GM18508 (cell line): ENCODE measurements around the gene FARP2.
"Not testable (repeated sequence)": the region's sequence is repeated elsewhere in the genome, so short reads cannot be mapped to it uniquely, and the experiment has no call there.

Experiments used
- ATAC-seq: cut with Tn5 transposase; IDR thresholded peaks from one replicate; pipeline ENCODE4 v1.9.1; 2021; ENCODE audit warnings: moderate number of reproducible peaks; ENCODE audit not compliant: insufficient read depth, unreplicated experiment

FARP2 gene

DNA sequence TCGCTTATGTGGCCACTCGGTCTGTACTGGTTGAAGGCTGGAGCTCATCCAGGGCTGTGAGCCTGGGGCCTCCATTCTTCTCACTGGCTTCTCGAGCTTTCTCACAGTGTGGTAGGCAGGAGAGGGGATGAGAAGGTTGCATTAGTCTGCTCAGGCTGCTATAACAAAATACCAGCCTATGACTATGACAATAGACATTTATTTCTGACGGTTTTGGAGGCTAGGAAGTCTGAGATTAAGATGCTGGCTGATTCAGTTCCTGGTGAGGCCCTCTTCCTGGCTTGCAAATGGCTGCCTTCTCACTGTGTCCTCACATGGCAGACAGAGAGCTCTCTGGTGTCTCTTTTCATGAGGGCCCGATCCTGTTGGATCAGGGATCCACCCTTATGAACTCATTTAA is 158.5 kb downstream of the FARP2 start:
- ATAC-seq, result no peak

DNA sequence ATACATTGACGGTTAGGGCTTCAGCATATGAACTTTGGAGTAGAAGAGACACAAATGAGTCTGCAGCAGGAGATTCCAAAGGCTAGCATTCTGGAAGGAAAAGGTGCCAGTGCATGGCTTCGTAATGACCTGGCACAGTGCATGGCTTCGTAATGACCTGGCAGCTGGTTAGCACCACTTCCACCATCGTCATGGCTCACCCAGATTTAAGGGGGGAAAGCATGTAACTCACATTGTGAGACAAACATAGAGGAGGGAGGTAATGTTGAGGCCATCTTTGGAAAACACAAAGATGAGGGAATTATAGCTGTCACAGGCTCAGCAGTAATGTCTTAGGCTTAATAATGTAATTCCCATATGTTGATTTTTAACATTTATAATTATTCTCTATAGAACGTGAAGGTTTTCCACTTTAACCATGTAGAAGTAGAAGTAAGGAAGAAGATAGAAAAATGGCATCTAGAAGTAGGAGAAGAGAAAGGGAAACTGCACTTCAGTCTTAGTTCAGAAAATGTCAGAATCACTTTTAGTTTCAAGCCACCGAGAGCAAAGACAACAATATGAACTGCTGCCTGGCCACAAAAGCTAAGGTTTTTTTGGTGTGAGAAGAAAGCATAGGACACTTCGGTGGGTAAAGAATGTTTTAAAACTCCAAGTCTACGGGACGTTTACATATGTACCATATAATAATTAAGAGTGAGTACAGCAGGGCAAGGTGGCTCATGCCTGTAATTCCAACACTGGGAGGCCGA is 159.1 kb downstream of the FARP2 start:
- ATAC-seq, result no peak

DNA sequence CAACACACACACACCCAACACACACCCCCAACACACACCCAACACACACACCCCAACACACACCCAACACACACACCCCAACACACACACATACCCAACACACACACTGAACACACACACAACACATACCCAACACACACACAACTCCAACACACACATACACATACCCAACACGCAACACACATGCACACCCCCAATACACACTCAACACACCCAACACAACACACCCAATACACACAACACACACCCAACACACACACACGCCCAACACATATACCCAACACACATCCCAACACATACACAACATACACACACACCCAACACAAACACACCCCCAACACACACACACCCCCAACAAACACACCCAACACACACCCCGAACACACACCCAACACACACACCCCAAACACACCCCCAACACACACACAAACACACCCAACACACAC is 160.5 kb downstream of the FARP2 start:
- ATAC-seq, result no peak

DNA sequence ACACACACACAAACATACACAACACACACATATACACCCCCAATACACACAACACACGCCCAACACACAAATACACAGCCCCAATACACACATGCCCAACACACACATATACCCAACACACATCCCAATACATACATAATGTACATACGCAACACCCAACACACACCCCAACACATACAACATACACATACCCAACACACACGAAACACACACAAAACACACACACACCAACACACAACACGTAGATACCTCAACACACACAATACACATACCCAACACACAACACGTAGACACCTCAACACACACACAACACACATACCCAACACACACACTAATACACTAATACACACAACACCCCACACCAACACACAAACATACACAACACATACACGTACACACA is 161.2 kb downstream of the FARP2 start:
- no peak for ATAC-seq

DNA sequence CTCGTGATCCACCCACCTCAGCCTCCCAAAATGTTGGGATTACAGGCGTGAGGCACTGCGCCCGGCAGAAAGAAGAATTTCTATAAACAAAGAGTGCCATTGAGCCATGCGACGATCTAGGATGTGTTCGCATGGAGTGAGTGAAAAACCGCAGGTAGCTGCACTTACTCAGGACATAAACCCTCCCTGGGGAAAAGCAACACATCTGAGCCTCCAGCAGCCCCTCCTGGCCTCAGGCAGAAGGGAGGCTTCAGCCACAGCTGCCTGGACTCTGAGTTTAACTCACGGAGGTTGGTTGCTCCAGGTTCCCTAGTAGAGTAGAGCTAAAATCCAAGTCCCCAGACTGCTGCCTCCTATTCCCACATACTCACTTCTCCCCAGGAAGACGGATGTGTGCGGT is 163.6 kb downstream of the FARP2 start:
- no peak for ATAC-seq

DNA sequence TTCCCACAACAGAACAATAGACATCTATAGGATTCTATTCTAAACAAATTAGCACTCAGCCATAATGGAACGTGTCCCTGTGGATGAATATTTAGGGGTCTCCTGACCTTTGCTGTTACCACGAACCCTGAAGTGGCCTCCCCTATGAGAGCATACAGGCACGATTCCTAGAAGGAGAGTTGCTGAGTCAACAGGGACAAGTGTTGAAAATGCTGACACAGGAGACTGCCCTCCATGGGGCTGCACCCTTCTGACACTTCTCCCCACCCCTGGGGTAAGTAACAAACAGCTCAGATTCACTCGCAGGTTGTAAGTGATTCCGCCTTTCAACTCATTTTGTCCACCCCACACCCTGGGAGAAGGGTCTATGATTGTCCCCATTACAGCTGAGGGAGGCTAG is 166.4 kb downstream of the FARP2 start:
- no peak for ATAC-seq

DNA sequence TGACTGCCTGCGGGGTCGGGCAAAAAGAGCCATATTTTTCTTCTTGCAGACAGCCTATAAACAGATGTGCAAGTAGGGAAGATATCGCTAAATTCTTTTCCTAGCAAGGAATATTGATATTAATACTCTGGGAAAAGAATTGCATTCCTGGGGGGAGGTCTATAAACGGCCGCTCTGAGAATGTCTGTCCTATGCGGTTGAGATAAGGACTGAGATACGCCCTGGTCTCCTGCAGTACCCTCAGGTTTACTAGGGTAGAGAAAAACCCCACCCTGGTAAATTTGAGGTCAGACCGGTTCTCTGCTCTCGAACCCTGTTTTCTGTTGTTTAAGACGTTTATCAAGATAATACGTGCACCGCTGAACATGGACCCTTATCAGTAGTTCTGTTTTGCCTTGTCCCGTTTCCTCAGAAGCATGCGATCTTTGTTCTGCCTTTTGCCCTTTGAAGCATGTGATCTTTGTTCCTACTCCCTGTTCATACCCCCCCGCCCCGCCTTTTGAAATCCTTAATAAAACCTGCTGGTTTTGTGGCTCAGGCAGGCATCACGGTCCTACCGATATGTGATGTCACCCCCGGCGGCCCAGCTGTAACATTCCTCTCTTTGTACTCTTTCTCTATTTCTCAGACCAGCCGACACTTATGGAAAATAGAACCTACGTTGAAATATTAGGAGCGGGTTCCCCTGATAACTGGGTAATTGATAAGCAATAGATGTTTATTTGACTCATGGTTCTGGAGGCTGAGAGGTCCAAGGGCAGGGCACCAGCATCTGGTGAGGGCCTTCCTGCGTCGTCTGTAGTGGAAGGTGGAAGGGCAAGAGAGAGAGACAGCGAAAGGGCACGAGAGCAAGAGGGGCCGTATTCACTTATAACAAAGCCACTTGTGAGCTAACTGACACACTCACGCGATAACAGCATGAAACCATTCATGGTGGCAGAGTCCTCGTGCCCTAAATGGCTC is 170.0 kb downstream of the FARP2 start:
- not testable (repeated sequence) for ATAC-seq

DNA sequence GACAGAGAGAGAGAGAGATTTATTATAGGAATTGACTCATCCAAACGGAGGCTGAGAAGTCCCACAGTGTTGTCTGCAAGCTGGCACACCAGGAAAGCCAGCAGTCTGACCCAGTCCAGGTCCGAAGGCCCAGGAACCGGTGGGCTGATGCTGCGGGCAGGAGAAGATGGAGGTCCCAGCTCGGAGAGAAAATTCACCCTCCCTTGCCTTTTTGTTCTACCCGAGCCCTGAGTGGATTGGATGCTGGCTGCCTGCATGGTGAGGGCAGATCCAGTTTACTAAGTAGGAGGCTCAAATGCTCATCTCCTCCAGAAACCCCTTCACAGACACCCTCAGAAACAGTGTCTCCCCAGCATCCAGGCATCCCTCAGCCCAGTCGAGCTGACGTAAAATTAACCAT is 174.5 kb downstream of the FARP2 start:
- ATAC-seq, result no peak

DNA sequence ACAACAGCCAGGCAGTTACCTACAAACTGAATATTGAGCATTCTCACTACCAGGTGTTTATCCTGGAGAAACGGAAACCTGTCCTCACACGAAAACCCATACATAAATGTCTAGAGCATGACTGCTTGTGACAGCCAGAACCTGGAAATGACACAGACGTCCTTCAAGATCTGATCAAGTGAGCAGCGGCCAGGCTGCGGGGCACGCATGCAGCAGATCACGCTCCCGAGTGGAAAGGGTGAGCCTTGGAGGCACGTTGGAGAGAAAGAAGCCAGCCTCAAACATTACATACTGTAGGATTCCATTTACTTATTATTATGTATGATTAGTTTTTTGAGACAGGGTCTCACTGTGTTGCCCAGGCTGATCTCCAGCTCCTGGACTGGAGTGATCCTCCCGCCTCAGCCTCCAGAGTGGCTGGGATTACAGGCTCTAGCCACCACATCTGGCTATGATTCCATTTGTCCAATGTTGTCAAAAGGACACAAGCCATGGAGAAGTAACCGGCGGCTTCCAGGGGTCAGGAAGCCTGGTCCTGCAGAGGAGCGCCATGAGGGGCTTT is 175.2 kb downstream of the FARP2 start:
- no peak for ATAC-seq

DNA sequence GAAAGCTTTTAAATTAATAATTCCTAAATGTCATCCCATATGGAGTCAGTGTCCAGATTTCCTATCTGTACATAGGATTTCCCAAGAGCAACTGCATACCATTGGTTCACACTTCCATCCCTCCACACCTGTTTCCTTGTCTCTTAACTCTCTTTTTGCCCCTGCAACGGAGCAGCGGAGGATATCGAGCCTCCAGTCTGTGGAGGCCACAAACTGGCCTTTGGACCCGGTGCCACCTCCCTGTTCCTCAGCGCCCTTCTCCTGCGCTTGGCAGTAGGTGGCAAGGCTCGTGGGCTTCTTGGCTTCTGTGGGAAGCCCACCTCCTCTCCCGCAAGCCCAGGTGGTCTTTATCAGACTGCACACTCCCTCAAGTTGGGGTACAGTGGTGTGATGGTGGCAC is 176.1 kb downstream of the FARP2 start:
- no peak for ATAC-seq

DNA sequence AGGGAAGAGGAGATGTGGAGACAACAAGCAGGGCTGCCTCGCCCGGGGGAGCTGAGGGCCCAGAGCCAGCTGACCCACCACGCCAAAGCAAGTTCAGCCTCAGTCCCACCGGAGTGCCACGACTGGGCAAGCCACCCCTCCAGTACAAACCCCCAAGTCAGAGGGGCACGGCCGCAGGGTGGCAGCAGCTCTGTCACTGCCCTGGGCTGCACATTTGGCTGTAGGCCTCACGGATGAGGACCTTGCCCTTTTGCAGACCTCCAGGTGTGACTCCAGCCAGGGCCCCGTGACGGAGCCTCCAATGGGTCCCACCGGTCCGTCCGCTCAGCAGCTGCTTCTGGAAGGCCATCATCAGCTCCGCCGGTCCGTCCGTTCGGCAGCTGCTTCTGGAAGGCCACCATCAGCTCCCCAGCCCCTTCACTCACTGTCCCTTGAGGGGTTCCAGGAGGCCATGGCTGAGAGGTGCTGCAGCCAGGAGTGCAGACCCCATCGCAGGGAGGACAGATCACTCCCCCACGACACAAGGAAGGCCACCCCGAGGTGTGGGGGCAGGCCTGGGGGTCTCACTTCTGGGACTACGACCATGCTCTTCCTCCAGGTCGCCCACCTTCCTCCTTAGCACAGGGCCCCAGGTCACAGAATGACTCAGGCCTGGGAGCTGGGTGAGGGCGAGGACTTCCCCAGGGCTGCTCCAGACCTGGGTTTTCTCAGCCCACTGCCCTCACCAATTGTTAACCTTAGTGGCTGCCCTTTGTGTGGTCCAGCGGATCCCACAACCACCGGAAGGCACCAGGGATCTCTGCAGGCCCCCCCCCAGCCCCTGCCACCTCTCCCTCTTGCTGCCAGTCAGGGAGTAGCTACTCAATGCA is 176.9 kb downstream of the FARP2 start:
- no peak for ATAC-seq

DNA sequence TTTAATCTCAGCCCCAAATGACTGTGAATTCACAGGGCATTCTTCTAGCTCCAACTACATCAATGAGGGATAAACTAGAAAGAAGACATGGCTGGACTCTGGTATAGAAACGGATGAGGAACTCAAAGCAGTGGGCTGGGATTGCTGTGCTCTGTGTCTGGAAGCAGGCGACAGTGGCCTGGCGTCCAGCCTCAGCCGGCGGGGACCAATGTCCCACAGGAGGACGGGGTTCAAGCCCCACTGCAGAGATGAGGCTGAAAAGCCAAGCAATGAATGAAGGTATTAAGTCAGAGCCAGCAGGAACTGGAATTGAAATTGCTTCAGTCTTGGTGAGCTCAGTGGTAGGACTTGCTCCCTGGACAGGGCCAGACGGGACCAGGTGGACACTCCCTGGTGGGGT is 178.2 kb downstream of the FARP2 start:
- no peak for ATAC-seq

DNA sequence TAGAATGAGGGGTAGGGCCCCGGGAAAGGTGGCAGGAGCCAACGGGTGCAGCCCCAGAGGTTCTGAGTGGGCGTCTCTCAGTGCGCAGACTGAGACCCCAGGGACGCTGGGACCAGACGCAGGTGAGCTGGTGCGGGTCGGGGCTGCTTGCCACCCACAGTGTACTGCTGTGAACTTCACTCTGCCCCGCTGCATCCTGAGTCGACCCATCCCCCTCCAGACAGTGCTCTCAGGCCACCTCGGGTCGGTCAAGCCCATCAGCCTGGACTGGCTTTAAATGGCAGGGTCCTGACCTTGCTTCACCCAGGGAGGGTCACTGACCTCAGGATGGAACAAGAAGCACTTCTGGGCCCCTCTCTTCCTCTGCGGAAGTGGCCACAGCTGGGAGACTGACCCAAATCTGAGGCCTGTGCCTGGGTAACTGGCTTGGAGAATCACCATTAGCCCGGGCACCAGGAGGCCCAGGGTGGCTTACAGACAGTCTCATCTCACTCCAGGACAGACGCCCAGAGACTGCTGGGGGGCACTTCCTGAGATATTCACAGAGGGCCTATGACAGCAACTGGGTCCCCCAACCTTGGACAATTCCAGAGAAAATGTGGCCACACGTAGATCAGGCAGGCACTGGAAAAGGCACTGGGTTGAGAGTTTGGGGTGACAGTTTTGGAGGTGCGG is 178.8 kb downstream of the FARP2 start:
- no peak for ATAC-seq

DNA sequence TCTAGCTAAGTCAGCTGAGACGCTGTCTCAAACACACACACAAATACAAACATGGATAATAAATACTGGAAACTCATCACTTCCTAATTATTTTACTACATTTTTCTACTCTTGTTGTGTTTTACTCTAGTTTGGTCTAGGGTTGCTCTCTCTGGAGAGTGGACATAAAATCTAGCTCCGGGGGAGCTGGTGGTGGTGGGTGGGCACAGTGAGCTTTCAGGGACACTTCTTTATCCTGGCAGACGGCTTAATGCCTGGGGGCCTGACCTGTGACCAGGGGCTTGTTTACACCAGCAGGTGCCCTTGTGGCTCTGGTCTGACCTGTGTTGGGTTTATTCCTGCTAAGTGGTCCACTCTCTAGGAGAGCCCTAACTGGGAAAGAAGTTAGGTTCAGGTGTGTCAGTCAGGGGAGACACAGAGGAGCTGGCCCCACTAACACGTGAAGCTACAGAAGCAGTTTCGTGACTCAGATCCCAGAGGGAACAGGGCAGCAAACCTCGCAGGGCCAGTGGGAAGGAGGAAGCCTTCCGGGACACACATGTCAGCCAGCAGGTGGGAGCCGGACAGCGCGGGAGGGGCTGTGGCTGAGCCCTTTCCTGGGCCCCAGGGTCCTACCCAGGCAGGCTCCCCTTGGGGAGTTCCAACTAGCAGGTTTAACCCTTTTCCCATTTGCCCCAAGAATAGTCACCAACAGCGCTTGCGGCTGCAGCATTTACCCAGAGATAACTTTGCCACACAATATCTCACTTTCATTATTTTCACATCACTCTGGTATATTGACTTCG is 180.0 kb downstream of the FARP2 start:
- no peak for ATAC-seq

DNA sequence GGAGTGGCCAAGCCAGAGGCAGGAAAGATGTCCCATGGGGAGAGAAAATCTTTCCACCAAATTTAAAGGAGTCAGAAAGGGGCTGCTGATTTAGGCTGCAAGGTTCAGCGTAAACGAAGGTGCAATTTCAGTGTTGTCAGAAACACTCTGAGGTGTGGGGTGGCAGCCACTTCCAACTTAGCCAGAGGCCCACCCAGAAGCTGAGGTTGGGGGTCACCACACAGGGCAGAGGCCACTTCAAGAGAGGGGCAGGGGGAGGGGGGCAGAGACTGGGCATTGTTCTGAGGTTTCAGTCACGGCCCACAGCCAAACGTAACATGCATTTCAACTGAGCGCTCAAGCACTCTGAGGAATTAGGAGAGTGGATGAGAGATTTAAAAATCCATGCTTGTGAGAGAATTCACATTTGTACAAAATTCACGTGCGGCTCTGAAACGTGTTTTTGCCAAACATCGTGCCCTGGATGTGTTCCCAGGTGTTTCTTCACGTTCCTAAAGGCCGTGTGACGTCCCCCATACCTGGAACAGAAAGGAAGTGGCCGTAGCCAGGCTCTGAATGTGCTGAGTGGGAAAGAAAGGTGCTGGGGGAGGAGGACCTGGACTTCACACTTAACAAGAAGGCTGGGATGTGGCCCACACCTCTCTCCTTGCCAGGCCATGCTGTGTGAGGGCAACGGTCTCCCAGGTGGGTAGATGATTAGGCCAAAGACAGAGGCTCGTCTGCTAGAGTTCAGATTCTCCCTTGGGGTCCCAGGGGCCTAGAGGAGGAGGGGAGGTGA is 182.9 kb downstream of the FARP2 start:
- ATAC-seq, result no peak

DNA sequence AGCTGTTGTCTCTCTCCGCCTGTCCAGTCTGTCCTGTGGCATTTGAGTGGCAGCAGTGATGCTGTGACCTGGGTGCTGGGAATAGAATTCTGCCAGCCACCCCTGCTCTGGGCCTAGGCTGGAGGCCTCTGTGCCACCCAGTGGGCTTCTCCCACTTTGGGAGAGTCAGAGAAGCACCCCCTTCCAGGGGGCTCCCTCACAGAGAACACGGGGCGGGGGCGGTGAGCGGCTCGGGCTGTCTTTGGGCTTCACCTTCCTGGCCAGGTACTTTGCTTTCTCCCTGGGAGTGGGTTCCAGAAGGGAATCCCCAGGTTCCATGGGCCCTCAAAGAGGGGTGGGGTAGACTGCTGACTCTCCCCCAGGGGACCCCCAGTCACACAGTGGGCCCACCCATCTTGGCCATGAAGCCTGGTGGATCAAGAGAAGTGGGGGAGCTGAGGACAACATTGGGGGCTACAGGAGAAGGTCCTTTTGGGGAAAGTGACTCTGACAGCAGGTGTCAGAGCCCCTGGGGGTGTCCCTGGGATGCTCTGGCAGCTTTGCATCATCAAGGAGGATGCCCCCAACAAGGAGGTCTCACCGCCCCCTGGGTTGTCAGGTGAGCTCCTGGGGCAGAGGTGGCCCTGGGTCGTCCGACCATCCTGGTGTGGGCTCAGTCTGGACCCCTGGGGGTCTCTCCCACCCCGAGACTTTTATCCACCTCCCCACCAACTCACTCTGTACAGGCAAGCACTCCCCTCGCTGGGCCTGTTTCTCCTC is 183.7 kb downstream of the FARP2 start:
- no peak for ATAC-seq

DNA sequence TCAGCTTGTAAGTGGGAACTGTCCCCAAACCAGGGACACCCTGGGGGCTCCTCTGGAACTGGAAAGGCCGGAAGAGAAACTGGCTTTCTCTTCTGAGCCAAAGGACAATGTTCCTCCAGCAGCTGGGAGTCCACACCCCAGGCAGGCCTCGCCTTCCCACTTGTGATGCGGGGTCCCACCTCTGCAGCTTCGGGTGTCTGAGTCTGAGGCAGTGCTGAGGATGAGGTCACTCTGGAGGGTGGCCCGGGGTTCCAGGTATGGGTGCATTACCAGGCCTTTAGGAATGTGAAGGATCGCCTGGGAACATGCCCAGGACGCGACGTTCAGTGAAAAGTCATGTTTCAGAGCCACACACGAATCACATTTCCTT is 184.3 kb downstream of the FARP2 start:
- no peak for ATAC-seq
